NCI-H2029 (cell line): ENCODE data around the gene ZNF618.

Source experiments
- DNase-seq: peaks from one replicate; lab custom pipeline; 2025; lab: John Stamatoyannopoulos, UW

Gene ZNF618

GRCh38 chr9:114002986-114003350, 126.9 kb downstream of the ZNF618 start:
- DNase-seq, result no peak

DNA sequence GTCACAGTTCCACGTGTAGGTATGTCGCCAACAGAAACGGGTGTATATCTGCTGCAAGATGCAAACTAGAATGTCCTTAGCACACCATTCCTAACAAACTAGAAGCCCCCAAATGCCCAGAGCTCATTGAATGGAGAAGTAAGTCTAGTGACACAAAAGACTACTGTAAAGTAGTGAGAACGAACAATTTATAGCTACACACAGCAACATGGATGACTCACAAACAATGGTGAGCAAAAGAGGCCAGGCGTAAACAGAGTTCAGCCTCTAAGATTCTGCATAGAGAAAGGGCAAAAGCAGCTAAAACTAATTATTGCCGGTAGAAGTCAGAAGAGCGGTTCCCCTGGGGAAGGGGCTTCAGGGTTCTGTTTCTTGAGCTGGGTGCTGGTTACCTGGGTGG, 127.2 kb downstream of the ZNF618 start:
- DNase-seq, result no peak

GRCh38 chr9:114003758-114004157, 127.6 kb downstream of the ZNF618 start:
- no peak for DNase-seq

GRCh38 chr9:114004221-114004716, 128.2 kb downstream of the ZNF618 start:
- DNase-seq, result no peak

DNA sequence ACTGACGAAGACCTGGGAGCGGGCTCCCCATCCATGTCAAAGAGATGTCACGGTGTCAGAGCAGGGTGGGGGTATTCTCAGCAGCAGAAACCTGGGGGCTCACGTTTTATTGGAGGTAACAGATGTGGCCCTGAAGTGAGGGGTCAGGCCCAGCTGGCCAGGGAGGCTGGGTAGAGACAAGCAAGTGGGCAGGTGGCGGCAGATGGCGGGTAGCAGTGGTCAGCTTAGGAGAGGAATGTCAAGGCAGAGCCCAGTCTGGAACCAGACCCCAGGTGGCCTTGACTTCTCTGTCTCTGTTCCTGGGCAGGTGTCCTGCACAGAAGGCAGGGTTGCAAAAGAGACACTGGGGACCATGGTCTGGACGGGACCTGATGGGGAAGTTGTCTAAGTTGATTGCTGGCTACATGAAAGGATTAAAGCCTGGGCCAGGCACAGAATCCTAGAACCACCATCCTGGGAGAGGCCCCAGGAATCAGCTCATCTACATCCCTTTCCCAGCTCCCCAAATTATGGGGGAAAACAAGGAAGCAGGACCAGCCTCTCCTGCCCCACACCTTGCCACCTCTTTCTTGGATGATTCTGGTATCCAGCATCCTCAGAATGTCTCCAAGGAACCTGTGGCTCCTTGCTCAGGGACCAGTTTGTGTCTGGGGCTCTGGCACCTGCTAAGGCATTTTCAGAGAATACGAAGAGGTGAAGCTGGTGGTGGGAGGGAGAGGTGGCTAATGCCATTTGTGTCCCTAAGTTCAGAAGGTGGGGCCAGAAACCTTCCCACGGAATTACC, 129.5 kb downstream of the ZNF618 start:
- no peak for DNase-seq

GRCh38 chr9:114006155-114006550, 130.0 kb downstream of the ZNF618 start:
- DNase-seq, result no peak

DNA sequence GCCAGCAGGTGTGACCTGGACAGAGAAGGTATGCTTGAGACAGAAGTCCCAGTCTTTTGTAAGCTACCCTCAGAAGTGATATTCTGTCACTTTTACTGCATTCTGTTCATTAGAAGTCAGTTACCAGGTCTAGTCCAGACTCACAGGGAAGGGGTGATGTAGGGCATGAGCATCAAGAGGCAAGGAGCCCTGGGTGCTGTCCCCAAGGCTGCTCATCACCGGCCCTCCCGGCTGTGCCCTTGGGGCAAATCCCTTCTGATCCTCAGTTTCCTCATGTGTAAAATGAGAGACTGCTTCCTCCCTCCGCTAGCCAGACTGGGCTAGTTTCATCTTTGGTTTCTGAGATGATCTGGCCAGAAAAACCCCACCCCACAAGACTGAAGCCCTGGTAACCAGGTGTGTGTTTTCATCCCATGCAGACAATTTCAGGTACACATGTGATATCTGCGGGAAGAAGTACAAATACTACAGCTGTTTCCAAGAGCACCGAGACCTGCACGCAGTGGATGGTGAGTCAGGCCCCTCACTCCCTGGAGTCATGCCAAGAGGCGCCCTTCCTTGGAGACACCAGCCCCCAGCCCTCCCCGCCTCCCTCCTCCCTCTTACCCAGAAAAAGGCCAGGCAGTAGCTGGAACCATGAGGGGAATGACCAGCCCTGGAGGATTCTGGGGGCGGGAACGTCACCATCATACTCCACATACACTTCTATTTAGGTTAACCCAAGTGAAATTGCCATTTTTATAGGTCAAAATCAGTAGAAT, 131.0 kb downstream of the ZNF618 start:
- no peak for DNase-seq

DNA sequence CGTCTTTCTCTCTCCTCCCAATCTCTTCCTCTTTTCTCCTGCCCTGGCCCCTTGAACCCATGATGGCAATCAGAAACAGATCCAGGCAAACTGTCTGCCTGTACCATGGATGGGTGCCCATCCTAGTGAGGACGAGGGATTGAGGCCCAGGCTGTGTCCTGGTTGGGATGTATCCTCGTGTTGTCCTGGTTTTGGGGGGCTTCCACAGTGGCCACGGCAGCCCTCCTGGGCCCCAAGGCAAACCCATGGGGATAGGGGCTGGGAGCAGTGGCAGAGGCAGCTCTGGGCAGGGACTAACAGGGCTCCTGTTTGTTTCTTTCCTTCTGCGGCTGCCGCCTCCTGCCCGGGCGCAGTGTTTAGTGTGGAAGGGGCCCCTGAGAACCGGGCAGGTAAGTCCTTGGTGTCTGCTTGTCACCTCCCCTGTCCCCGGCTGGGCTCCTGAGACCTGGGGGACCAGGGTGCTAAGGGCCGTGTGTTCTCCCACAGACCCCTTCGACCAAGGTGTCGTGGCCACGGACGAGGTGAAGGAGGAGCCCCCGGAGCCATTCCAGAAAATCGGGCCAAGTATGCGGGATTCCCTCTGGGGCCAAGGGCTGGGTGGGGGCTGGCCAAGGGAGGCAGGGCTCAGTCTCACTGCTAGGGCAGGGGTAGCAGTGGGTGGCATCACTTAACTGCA, 132.0 kb downstream of the ZNF618 start:
- no peak for DNase-seq

DNA sequence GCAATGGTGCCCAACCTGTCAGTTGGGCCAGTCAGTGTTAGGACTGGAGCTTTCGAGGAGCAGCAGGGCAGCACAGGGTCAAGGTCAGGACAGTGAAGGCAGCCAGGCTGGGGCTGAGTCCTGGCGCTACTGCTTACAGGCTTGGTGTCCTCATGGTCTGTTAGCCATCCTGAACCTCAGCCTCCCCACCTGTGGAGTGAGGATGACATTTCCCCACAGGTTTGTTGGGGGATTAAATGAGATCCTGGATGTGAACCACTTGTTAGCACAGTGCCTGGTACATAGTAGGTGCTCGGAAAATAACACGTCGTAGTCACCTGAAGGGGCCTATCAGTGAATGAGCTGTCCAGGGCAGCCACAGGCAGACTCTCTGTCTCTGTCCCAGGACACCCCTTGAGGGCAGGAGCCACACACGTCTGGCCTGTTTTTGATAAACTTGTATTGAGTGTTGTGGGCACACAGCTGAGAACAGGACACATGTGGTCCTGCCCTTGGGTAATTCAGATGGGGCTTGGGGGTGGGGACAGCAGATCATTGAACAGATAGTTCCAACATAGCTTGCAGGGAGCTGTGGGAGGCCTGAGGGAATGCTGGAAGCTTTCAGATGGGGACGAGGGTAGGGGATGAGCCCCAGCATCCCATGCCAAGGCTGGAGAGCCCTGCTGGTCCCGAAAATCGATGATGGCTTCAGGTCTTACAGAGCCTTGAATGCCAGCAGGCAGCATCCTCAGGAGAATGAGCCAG, 132.7 kb downstream of the ZNF618 start:
- DNase-seq, result no peak

GRCh38 chr9:114011313-114011712, 135.2 kb downstream of the ZNF618 start:
- DNase-seq, result no peak

- no peak for DNase-seq
Measured at GRCh38 chr9:114012126-114012525, 136.0 kb downstream of the ZNF618 start.

GRCh38 chr9:114014044-114014443, 137.9 kb downstream of the ZNF618 start:
- DNase-seq, result no peak

DNA sequence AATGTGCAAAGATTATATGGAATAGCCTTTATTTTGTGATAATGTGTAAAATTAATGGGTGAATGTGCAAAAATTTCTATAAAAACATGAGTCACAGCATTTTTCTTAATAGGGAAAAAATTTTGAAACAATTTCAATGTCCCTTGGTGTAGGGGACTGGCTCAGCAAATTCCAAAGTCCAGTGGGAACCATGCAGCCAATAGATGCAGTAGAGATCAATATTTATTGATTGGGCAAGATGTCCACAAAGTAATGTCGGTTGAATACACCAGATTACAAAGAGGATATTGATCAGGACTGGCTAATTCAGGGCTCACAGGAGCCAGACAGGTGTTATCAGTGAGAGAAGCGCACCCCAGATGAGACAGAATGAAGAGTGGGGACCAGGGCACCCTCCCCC, 139.5 kb downstream of the ZNF618 start:
- DNase-seq, result no peak

GRCh38 chr9:114016101-114016500, 140.0 kb downstream of the ZNF618 start:
- no peak for DNase-seq

GRCh38 chr9:114016629-114017423, 140.7 kb downstream of the ZNF618 start:
- no peak for DNase-seq

GRCh38 chr9:114017741-114018715, 141.9 kb downstream of the ZNF618 start:
- no peak for DNase-seq

DNA sequence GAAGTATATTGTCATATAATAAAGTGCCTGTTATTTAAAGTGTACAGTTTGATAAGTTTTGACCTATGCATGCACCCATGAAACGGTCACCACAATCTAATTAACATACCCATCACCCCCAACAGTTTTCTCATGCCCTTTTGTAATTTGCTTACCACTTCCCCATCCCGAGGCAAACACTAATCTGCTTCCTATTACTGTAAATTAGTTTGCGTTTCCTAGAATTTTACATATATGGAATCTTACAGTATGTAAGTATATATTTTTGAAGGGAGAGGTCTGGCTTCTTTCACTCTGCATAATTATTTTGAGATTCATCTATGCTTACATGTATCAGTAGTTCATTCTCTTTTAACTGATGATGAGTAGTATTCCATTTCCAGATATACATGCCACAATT, 145.5 kb downstream of the ZNF618 start:
- no peak for DNase-seq

DNA sequence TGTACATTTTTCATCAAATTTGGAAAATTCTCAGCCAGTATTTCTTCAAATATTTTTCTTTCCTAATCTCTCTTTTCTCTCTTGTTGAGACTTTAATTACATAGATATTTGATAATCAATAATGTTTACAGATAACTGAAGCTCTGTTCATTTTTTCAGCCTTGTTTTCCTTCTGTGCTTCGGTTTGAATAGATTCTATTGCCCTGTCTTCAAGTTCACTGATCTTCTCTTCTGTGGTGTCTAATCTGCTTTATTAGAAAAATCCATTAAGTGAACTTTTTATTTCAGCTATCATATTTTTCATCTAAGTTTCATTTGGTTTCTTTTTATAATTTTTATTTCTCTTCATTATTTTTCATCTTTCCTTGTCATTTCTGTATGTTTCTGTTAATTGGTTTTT, 147.9 kb downstream of the ZNF618 start:
- DNase-seq, result no peak

DNA sequence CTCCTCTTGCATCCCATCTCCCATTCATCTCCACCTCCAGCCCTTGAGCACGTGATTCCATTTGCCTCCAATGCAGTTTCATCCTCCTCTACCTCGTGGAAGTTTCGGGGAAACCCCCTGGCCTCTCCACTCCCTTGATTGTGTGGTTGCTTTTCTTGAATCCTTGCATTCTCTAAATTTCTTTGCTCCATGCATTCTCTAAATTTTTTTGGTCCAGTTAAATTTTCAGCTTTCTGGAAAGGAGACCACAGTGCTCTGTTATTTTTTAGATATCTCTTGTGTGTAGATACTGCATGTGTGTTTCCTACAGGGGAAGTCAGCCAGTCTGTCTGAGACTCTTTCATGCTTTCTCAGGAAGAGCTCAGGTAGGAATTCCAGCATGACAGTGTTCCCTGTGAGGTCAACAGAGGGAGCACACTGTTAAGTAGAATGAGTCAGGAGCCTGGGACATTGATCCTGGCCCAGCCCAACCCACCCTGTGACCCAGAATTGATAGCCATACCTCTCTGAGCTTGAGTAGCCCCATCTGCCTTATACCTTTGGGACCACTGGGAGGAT, 149.2 kb downstream of the ZNF618 start:
- no peak for DNase-seq

DNA sequence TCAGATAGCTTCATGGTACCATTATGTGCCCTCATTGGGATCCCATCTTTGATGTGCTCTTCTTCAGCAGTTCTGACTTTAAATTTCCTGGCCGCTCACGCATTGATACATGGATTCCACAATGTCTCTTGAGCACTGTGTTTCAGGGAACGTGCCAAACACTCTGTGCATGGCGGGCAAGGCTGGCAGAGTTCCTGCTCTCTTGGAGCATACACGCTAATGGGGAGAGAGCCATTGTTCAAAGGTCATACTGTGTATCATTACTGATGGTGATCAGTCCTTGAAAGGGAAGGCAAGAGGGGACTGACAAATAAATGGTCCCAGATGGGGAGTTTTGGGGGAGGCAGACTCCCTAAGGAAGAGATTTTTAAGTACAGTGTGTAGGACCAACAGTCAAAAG, 149.7 kb downstream of the ZNF618 start:
- no peak for DNase-seq
